ENCODE results near the gene ADRA2A. TPM values are rescaled to one million over a fixed set of nuclear protein-coding genes. Genes with fewer than 3 reads are reported as not detected.

The ADRA2A gene
- total RNA-seq, 2 donors from 2014 or later, result 11.2 to 24.3 TPM

- intact Hi-C loops (cut with DNase I, micrococcal nuclease), result no loop called here
- no peak for ATAC-seq
- no peak for DNase-seq
Measured at GRCh38 chr10:111127081-111127848, 50.4 kb downstream of the ADRA2A start.

DNA sequence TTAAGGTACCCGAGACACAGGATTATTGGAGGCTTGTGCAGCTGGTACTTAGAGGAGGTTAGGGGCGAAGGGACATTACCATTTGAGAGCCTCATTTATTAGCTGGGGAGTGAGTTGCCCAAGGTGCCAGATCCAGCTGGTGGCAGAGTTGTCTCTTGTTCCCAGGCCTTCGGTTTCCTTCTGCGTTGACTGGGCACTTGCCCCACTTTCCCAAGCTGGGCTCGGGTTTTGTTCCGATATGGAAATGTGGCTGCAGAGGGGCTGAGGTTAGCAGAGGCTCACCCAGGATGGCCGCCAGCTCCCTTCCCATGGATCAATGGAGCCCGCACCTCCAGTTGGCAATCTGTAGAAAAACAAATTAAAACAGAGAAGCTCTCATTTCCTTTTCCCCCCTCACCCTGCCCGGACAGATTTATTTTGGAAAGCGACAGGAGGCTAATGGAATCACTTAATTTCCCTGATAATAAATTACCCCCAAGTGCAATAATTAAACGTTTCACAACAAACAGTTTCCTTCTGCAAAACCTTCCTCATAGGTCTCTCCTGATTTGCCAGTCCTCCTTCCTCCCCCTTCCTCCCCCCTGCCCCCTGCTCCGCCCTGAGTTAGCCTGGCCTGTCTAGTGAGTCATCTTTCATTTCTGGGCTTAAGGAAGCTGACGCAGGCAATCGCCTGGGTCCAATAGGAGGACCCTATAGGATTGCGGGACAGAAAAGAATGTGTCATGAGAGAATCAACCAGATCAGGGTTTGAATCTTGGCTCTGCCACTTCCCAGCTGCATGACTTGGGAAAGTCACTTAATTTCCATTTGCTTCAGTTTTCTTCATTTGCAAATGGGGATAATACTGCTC lies 51.7 kb downstream of the ADRA2A start:
- DNase-seq (no peak), ATAC-seq (peak; percentile 71)
- intact Hi-C loops (cut with DNase I, micrococcal nuclease), result no loop called here

- DNase-seq (no peak), ATAC-seq (no peak)
- intact Hi-C loops (cut with DNase I, micrococcal nuclease), result no loop called here
Measured at GRCh38 chr10:111129363-111129762, 52.5 kb downstream of the ADRA2A start.

DNA sequence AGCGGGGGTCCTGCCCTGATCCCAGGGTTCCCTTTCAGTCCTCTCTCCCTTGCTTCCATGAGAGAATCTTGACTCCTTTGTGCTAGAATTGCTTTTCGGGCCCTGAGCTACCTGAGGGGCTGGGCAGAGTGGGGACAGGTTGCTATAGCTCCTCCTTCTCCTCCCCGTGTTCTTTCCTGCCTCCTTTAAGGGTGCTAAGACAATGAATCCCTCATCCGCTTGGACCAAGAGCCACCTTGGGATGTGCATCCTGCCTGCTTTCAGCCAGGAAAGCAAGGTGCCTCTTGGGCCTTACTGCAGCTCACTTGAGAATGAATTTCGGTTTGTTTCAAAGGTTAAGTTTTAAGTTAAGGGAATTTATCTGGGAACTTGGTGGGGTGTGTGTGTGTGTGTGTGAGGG lies 53.6 kb downstream of the ADRA2A start:
- ATAC-seq, result no peak
- intact Hi-C loops (cut with DNase I, micrococcal nuclease), result no loop called here

More for the DNA sequence above, 53.6 kb downstream of the ADRA2A start:
- no peak for DNase-seq

Other genes starting within 250 kb of the ADRA2A start
- gene PDCD4, start 205.1 kb upstream of the ADRA2A start, total RNA-seq, result 100 to 1,000 TPM; 487 to 575 TPM
- gene BBIP1, start 157.8 kb upstream of the ADRA2A start, total RNA-seq, result 10 to 100 TPM; 12.3 to 15.7 TPM
- 10 to 100 TPM; 66.8 to 79.2 TPM for gene SHOC2, start 157.4 kb upstream of the ADRA2A start, total RNA-seq